AG08396 (cell line): ENCODE measurements around the gene STK40.
A peak's percentile ranks its signal among the peaks of the same experiment; 100 is the strongest.

Experiments
- DNase-seq: peaks from one replicate; pipeline ENCODE4 v3.0.0; 2012; ENCODE audit warnings: low spot score, mixed read lengths

The STK40 gene

GRCh38 chr1:36385410-36386264, at the start of gene STK40:
TSS of gene STK40 (minus strand) at chr1:36385924. CDS start at chr1:36361332, 24,592 bp downstream.
- peak; percentile 95 for DNase-seq

- no peak for DNase-seq
Observed at GRCh38 chr1:36433102-36433501, 47.4 kb upstream of the STK40 start.

- DNase-seq = no peak
Observed at GRCh38 chr1:36432616-36433015, 46.9 kb upstream of the STK40 start.

- no peak for DNase-seq
Observed at GRCh38 chr1:36425791-36426190, 40.1 kb upstream of the STK40 start.

- DNase-seq = no peak
Observed at GRCh38 chr1:36421649-36422048, 35.9 kb upstream of the STK40 start.

- peak; percentile 78 for DNase-seq
Observed at GRCh38 chr1:36420836-36421317, 35.2 kb upstream of the STK40 start.

GRCh38 chr1:36420409-36420808, 34.7 kb upstream of the STK40 start:
- DNase-seq = no peak

- DNase-seq = no peak
Observed at GRCh38 chr1:36419569-36419968, 33.8 kb upstream of the STK40 start.

- no peak for DNase-seq
Observed at GRCh38 chr1:36419140-36419539, 33.4 kb upstream of the STK40 start.

- DNase-seq = no peak
Observed at GRCh38 chr1:36417931-36418330, 32.2 kb upstream of the STK40 start.

GRCh38 chr1:36415661-36416326, 30.1 kb upstream of the STK40 start:
- DNase-seq = no peak

GRCh38 chr1:36414384-36414783, 28.7 kb upstream of the STK40 start:
- DNase-seq = no peak

GRCh38 chr1:36411674-36412648, 26.2 kb upstream of the STK40 start:
- no peak for DNase-seq

- peak; percentile 43 for DNase-seq
Observed at GRCh38 chr1:36408479-36408878, 22.8 kb upstream of the STK40 start.

- DNase-seq = no peak
Observed at GRCh38 chr1:36406440-36406839, 20.7 kb upstream of the STK40 start.

- no peak for DNase-seq
Observed at GRCh38 chr1:36402504-36402890, 16.8 kb upstream of the STK40 start.

- no peak for DNase-seq
Observed at GRCh38 chr1:36401602-36402503, 16.1 kb upstream of the STK40 start.

GRCh38 chr1:36400825-36401601, 15.3 kb upstream of the STK40 start:
- peak; percentile 25 for DNase-seq

- DNase-seq = no peak
Observed at GRCh38 chr1:36400514-36400824, 14.7 kb upstream of the STK40 start.

- no peak for DNase-seq
Observed at GRCh38 chr1:36398370-36398977, 12.8 kb upstream of the STK40 start.
